ENCODE results near the gene CNGB1. TPM values are rescaled to one million over a fixed set of nuclear protein-coding genes. Genes with fewer than 3 reads are reported as not detected.
"Not testable (repeated sequence)": the region's sequence is repeated elsewhere in the genome, so short reads cannot be mapped to it uniquely, and the experiment has no call there.

CNGB1 gene
- total RNA-seq, 4 donors from 2014 or later = 0.13 TPM; not detected in 3

- no peaks in the 10 kb centered on the region for H3K4me1 ChIP-seq
- H3K36me3 ChIP-seq = no peaks in the 10 kb centered on the region
- no peak overlapping the region for H3K27ac ChIP-seq
- H3K27me3 ChIP-seq = no peaks in the 10 kb centered on the region
- intact Hi-C loops (cut with DNase I) = no loop called here
- no peaks in the 10 kb centered on the region for H3K9me3 ChIP-seq
- 85 to 88% methylated on average over 10 to 13 of the region's 13 CpGs for WGBS, 2 donors
- no peak for TF ChIP-seq POLR2A (IDR thresholded peaks at IDR 0.05)
- no peak for TF ChIP-seq CTCF (IDR thresholded peaks at IDR 0.05)
- DNase-seq = no peak
- no peak overlapping the region for H3K4me3 ChIP-seq (replicated peaks in 1 of 3)
These were observed 24.6 kb downstream of the CNGB1 start for GRCh38 chr16:57946181-57946801.

- Histone ChIP-seq H3K9me3 (no peaks in the 10 kb centered on the region), H3K27ac (no peak overlapping the region), H3K4me3 (replicated peaks in 1 of 3) (no peak overlapping the region), H3K4me1 (no peaks in the 10 kb centered on the region), H3K27me3 (no peaks in the 10 kb centered on the region), H3K36me3 (no peaks in the 10 kb centered on the region)
- TF ChIP-seq CTCF (IDR thresholded peaks at IDR 0.05) (no peak), POLR2A (IDR thresholded peaks at IDR 0.05) (no peak)
- intact Hi-C loops (cut with DNase I) = no loop called here
- WGBS, 2 donors = 57 to 76% methylated on average over 6 to 7 of the region's 7 CpGs
- no peak for DNase-seq
These were observed 25.2 kb downstream of the CNGB1 start for GRCh38 chr16:57945740-57946138.

GRCh38 chr16:57944970-57945739, 25.8 kb downstream of the CNGB1 start:
- Histone ChIP-seq H3K4me3 (replicated peaks in 1 of 3) (no peak overlapping the region), H3K4me1 (no peaks in the 10 kb centered on the region), H3K9me3 (no peaks in the 10 kb centered on the region), H3K36me3 (no peaks in the 10 kb centered on the region), H3K27me3 (no peaks in the 10 kb centered on the region), H3K27ac (no peak overlapping the region)
- TF ChIP-seq CTCF (IDR thresholded peaks at IDR 0.05) (no peak), POLR2A (IDR thresholded peaks at IDR 0.05) (no peak)
- WGBS, 2 donors = 83 to 87% methylated on average over 9 of the region's 9 CpGs
- DNase-seq = no peak
- intact Hi-C loops (cut with DNase I) = no loop called here

GRCh38 chr16:57943381-57943780, 27.5 kb downstream of the CNGB1 start:
- DNase-seq; intact Hi-C loops (cut with DNase I); H3K27ac ChIP-seq; H3K9me3 ChIP-seq; H3K27me3 ChIP-seq; H3K36me3 ChIP-seq; H3K4me3 ChIP-seq (replicated peaks in 1 of 3): not testable (repeated sequence)
- peaks cover 9 to 13% of the 10 kb centered on the region in 2 donors for H3K4me1 ChIP-seq
- 84 to 85% methylated on average over 8 of the region's 8 CpGs for WGBS, 2 donors

GRCh38 chr16:57941901-57942300, 29.0 kb downstream of the CNGB1 start:
- H3K27me3 ChIP-seq; DNase-seq; H3K9me3 ChIP-seq; H3K36me3 ChIP-seq; intact Hi-C loops (cut with DNase I); H3K27ac ChIP-seq; H3K4me3 ChIP-seq (replicated peaks in 1 of 3): not testable (repeated sequence)
- 79 to 90% methylated on average over 2 of the region's 2 CpGs for WGBS, 2 donors
- H3K4me1 ChIP-seq = peaks cover 9 to 13% of the 10 kb centered on the region in 2 donors

- WGBS, 2 donors = 39 to 50% methylated on average over 11 of the region's 11 CpGs
- Histone ChIP-seq H3K4me1 (peaks cover 9 to 13% of the 10 kb centered on the region in 2 donors), H3K27ac (no peak overlapping the region), H3K9me3 (no peaks in the 10 kb centered on the region), H3K4me3 (replicated peaks in 1 of 3) (no peak overlapping the region), H3K27me3 (no peaks in the 10 kb centered on the region), H3K36me3 (no peaks in the 10 kb centered on the region)
- intact Hi-C loops (cut with DNase I) = no loop called here
- peak; percentile 89 to 94 for DNase-seq
- no peak for TF ChIP-seq CTCF (IDR thresholded peaks at IDR 0.05)
- no peak for TF ChIP-seq POLR2A (IDR thresholded peaks at IDR 0.05)
These were observed 29.8 kb downstream of the CNGB1 start for GRCh38 chr16:57941016-57941664.
